Fibroblast of mammary gland (primary cell): ENCODE data around the gene EREG.

ENCODE experiments used
- DNase-seq: peaks from one replicate; pipeline ENCODE4 v3.0.0-alpha.2; 2010; ENCODE audit warnings: low read depth
- H3K4me3 ChIP-seq: 2 replicates; pipeline ENCODE4 v1.5.1; 2011; ENCODE audit warnings: low read depth, mild to moderate bottlenecking, low read length, moderate library complexity; ENCODE audit not compliant: control insufficient read depth
- CTCF ChIP-seq: conservative IDR thresholded peaks from 2 replicates; pipeline ENCODE4 v1.5.1; 2011; ENCODE audit warnings: low read depth, low read length, inconsistent platforms; ENCODE audit not compliant: control insufficient read depth, insufficient read depth

EREG gene

GRCh38 chr4:74437866-74438265 lies 72.9 kb downstream of the EREG start:
- DNase-seq: no peak
- no peak overlapping the region for H3K4me3 ChIP-seq
- no peak for TF ChIP-seq CTCF
